Measurements from ENCODE around the gene CCDC40.

The CCDC40 gene

GRCh38 chr17:80035937-80036714, at the start of gene CCDC40:
TSS of gene CCDC40 (plus strand) at chr17:80036642. CDS start at chr17:80036663, 21 bp downstream.
- DNase-seq (ENCODE audit: low spot score): peak; percentile 92
- in situ Hi-C loops (cut with MboI; ENCODE audit: low pct_unique_long_range_greater_than_20kb, low sequenced_read_pairs, unreplicated experiment): no loop called here
- no peak for TF ChIP-seq CTCF (IDR thresholded peaks at IDR 0.05; ENCODE audit: extremely low read depth, insufficient read depth, missing control alignments)

- TF ChIP-seq CTCF (IDR thresholded peaks at IDR 0.05; ENCODE audit: extremely low read depth, insufficient read depth, missing control alignments): no peak
- DNase-seq (ENCODE audit: low spot score): no peak
- in situ Hi-C loops (cut with MboI; ENCODE audit: low pct_unique_long_range_greater_than_20kb, low sequenced_read_pairs, unreplicated experiment): no loop called here
Measured at GRCh38 chr17:79987187-79987934, 49.1 kb upstream of the CCDC40 start.

- in situ Hi-C loops (cut with MboI; ENCODE audit: low pct_unique_long_range_greater_than_20kb, low sequenced_read_pairs, unreplicated experiment): no loop called here
- no peak for TF ChIP-seq CTCF (IDR thresholded peaks at IDR 0.05; ENCODE audit: extremely low read depth, insufficient read depth, missing control alignments)
Measured at GRCh38 chr17:79987935-79988184, 48.6 kb upstream of the CCDC40 start.

GRCh38 chr17:79988185-79988971, 48.1 kb upstream of the CCDC40 start:
- in situ Hi-C loops (cut with MboI; ENCODE audit: low pct_unique_long_range_greater_than_20kb, low sequenced_read_pairs, unreplicated experiment): no loop called here
- no peak for TF ChIP-seq CTCF (IDR thresholded peaks at IDR 0.05; ENCODE audit: extremely low read depth, insufficient read depth, missing control alignments)
- no peak for DNase-seq (ENCODE audit: low spot score)

More at GRCh38 chr17:79987935-79988184, 48.6 kb upstream of the CCDC40 start:
- DNase-seq (ENCODE audit: low spot score): no peak

GRCh38 chr17:79989106-79989835, 47.2 kb upstream of the CCDC40 start:
- TF ChIP-seq CTCF (IDR thresholded peaks at IDR 0.05; ENCODE audit: extremely low read depth, insufficient read depth, missing control alignments): no peak
- in situ Hi-C loops (cut with MboI; ENCODE audit: low pct_unique_long_range_greater_than_20kb, low sequenced_read_pairs, unreplicated experiment): no loop called here
- no peak for DNase-seq (ENCODE audit: low spot score)

GRCh38 chr17:79990051-79990592, 46.3 kb upstream of the CCDC40 start:
- in situ Hi-C loops (cut with MboI; ENCODE audit: low pct_unique_long_range_greater_than_20kb, low sequenced_read_pairs, unreplicated experiment): no loop called here
- DNase-seq (ENCODE audit: low spot score): no peak
- no peak for TF ChIP-seq CTCF (IDR thresholded peaks at IDR 0.05; ENCODE audit: extremely low read depth, insufficient read depth, missing control alignments)
